NT2/D1 (cell line): ENCODE results near the gene ATP2A2.

Experiments used
- DNase-seq: peaks from one replicate; pipeline ENCODE4 v3.0.0-alpha.2; 2011; ENCODE audit warnings: low read depth, low spot score
- H3K27me3 ChIP-seq: 2 replicates; pipeline ENCODE4 v1.6.0; 2011; ENCODE audit warnings: mild to moderate bottlenecking; ENCODE audit not compliant: insufficient read length, insufficient read depth
- H3K36me3 ChIP-seq: 2 replicates; pipeline ENCODE4 v1.6.1; 2011; ENCODE audit warnings: mild to moderate bottlenecking, low read length, mixed read lengths; ENCODE audit not compliant: insufficient read depth, insufficient read length
- H3K4me1 ChIP-seq: 2 replicates; pipeline ENCODE4 v1.5.1; 2011; ENCODE audit not compliant: insufficient read depth, insufficient read length
- H3K4me3 ChIP-seq: 2 replicates; pipeline ENCODE4 v1.5.1; 2011; ENCODE audit warnings: low read depth; ENCODE audit not compliant: insufficient read length
- H3K9ac ChIP-seq: 2 replicates; pipeline ENCODE4 v1.6.0; 2011; ENCODE audit warnings: low read depth; ENCODE audit not compliant: insufficient read length
- H3K9me3 ChIP-seq: 2 replicates; pipeline ENCODE4 v1.5.1; 2011; ENCODE audit warnings: mild to moderate bottlenecking, low read length; ENCODE audit not compliant: insufficient read depth
- SUZ12 ChIP-seq: IDR thresholded peaks from 2 replicates; pipeline ENCODE4 v1.6.1; 2011; ENCODE audit not compliant: insufficient read length, insufficient read depth; ENCODE audit errors: extremely low read depth
- YY1 ChIP-seq: IDR thresholded peaks from 2 replicates; pipeline ENCODE4 v1.6.1; 2011; ENCODE audit not compliant: insufficient read length, insufficient read depth
- ZNF274 ChIP-seq: IDR thresholded peaks from 2 replicates; pipeline ENCODE4 v1.6.1; 2011; ENCODE audit warnings: mild to moderate bottlenecking, low read depth, low read length

Gene ATP2A2

GRCh38 chr12:110277530-110278254 is 3.4 kb upstream of the ATP2A2 start:
- peaks cover 9% of the 10 kb centered on the region for H3K4me1 ChIP-seq
- no peaks in the 10 kb centered on the region for H3K9me3 ChIP-seq
- no peak for TF ChIP-seq SUZ12
- TF ChIP-seq YY1 = no peak
- no peak for TF ChIP-seq ZNF274
- no peaks in the 10 kb centered on the region for H3K27me3 ChIP-seq
- DNase-seq = no peak
- H3K4me3 ChIP-seq = no peak overlapping the region
- no peak overlapping the region for H3K9ac ChIP-seq
- peaks cover 3% of the 10 kb centered on the region for H3K36me3 ChIP-seq

- TF ChIP-seq SUZ12 (no peak), ZNF274 (no peak), YY1 (no peak)
- H3K9ac ChIP-seq = no peak overlapping the region
These were observed 2.9 kb upstream of the ATP2A2 start for GRCh38 chr12:110278255-110278536.

DNA sequence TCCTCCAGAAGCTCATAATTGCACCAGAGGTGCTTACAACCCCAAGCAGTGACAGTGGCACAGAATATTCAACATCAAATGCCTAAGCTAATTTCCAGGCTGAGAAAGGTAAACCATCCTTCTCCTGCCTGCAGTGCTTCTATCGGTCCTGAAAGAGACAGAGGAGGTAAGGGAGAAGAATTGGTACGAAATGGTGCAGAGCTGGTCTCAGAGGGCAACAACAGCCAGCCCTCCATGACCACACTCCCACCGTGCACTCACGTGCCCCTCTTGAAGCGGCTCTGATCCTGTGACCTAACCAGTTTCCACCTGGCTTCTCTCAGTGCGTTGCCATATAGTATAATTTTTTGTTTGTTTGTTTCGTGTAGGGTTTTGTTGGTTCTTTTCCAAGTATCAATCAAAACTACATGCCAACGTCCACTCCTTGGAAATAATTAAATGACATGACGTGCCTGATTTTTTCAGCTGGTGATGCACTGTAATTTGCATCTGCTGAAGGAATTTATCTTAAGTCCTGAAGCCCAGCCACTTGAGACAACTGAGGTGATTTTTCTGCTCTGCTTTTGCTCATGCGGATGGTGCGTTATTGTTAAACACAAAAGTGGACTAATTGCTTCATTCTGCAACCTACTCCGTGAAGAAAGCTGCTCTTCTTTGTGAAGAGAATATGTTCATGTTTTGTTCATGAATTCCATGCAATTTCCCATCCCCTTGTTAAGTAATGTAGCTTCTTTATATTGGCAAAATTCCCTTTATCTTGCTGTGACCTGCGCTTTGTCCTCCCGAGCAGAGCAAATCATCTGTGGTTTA is 1.3 kb upstream of the ATP2A2 start:
- H3K4me3 ChIP-seq = peak overlapping the region; percentile 90
- H3K36me3 ChIP-seq = peaks cover 23% of the 10 kb centered on the region
- no peak for TF ChIP-seq ZNF274
- no peak for TF ChIP-seq YY1
- TF ChIP-seq SUZ12 = no peak
- no peaks in the 10 kb centered on the region for H3K9me3 ChIP-seq
- peaks cover 2% of the 10 kb centered on the region for H3K4me1 ChIP-seq
- H3K27me3 ChIP-seq = no peaks in the 10 kb centered on the region
- no peak for DNase-seq
- peak overlapping the region; percentile 99 for H3K9ac ChIP-seq

More at GRCh38 chr12:110278255-110278536, 2.9 kb upstream of the ATP2A2 start:
- peaks cover 8% of the 10 kb centered on the region for H3K36me3 ChIP-seq
- H3K4me1 ChIP-seq = peaks cover 11% of the 10 kb centered on the region
- H3K9me3 ChIP-seq = no peaks in the 10 kb centered on the region
- H3K4me3 ChIP-seq = no peak overlapping the region
- DNase-seq = no peak
- H3K27me3 ChIP-seq = no peaks in the 10 kb centered on the region

GRCh38 chr12:110280392-110280778 is 662 bp upstream of the ATP2A2 start:
- TF ChIP-seq ZNF274 = no peak
- TF ChIP-seq YY1 = no peak
- DNase-seq = no peak
- peak overlapping the region; percentile 90 for H3K4me3 ChIP-seq
- no peaks in the 10 kb centered on the region for H3K27me3 ChIP-seq
- H3K9me3 ChIP-seq = no peaks in the 10 kb centered on the region
- H3K4me1 ChIP-seq = peaks cover 2% of the 10 kb centered on the region
- peak overlapping the region; percentile 99 for H3K9ac ChIP-seq
- H3K36me3 ChIP-seq = peaks cover 29% of the 10 kb centered on the region

DNA sequence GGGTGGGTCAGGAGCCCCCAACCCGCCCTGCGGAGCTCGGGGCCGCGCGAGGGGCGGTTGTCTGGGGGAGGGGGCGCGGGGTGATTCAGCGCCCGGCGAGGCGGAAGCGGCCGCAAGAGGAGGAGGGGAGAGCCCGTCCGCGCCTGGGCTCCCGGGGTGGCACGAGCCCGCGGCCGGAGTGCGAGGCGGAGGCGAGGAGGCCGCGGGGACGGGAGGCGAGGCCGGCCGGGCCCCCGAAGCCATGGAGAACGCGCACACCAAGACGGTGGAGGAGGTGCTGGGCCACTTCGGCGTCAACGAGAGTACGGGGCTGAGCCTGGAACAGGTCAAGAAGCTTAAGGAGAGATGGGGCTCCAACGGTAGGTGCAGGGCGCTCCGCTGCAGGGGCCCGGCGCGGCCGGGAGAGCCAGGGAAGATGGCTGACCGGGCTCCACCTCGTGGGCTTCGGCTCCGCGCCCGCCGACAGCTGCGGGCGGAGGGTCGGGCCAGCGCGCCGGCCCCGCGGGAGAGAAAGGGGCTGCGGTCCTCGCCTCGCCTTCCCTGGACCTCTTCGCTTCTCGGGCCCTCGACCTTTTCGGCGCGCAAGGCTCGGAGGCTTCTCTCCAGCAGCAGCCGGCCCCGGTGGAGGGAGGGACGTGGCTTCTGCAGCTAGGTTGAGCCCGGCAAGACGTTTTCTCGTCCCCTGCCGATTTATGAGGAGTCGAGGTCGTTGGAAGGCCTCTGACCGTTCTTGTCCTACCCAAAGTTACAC is 677 bp downstream of the ATP2A2 start:
- Histone ChIP-seq H3K27me3 (no peaks in the 10 kb centered on the region), H3K9ac (peak overlapping the region; percentile 99), H3K4me3 (peak overlapping the region; percentile 82), H3K9me3 (no peaks in the 10 kb centered on the region), H3K4me1 (peaks cover 2% of the 10 kb centered on the region), H3K36me3 (peaks cover 42% of the 10 kb centered on the region)
- no peak for DNase-seq
- TF ChIP-seq SUZ12 (no peak), YY1 (peak; percentile 22), ZNF274 (no peak)

- Histone ChIP-seq H3K9ac (peak overlapping the region; percentile 99), H3K9me3 (no peaks in the 10 kb centered on the region), H3K4me3 (peak overlapping the region; percentile 82), H3K36me3 (peaks cover 47% of the 10 kb centered on the region), H3K4me1 (peaks cover 2% of the 10 kb centered on the region), H3K27me3 (no peaks in the 10 kb centered on the region)
- DNase-seq = no peak
- TF ChIP-seq YY1 (no peak), SUZ12 (no peak), ZNF274 (no peak)
These were observed 1.3 kb downstream of the ATP2A2 start for GRCh38 chr12:110282300-110282860.
